Measurements from ENCODE around the gene PACS2.

PACS2 gene

GRCh38 chr14:105390849-105391500 is 76.4 kb downstream of the PACS2 start:
- no peak for DNase-seq

- no peak for DNase-seq
Observed at GRCh38 chr14:105391541-105391940, 77.0 kb downstream of the PACS2 start.

GRCh38 chr14:105392131-105393090 is 77.9 kb downstream of the PACS2 start:
- DNase-seq, result no peak

GRCh38 chr14:105393151-105393550 is 78.6 kb downstream of the PACS2 start:
- DNase-seq, result no peak

- DNase-seq, result no peak
Observed at GRCh38 chr14:105394714-105395537, 80.4 kb downstream of the PACS2 start.

GRCh38 chr14:105395538-105395854 is 80.9 kb downstream of the PACS2 start:
- no peak for DNase-seq

GRCh38 chr14:105397350-105397931 is 82.9 kb downstream of the PACS2 start:
- peak; percentile 31 for DNase-seq

GRCh38 chr14:105398044-105398725 is 83.6 kb downstream of the PACS2 start, which contains the start of gene TEX22:
TSS of gene TEX22 (plus strand) at chr14:105398538. CDS start at chr14:105399341, 803 bp downstream.
- DNase-seq, result peak; percentile 94

- no peak for DNase-seq
Observed at GRCh38 chr14:105398726-105399465, 84.3 kb downstream of the PACS2 start.

- peak; percentile 26 for DNase-seq
Observed at GRCh38 chr14:105399466-105399775, 84.9 kb downstream of the PACS2 start.

- DNase-seq, result no peak
Observed at GRCh38 chr14:105400016-105400415, 85.5 kb downstream of the PACS2 start.

- no peak for DNase-seq
Observed at GRCh38 chr14:105401699-105402098, 87.2 kb downstream of the PACS2 start.

- no peak for DNase-seq
Observed at GRCh38 chr14:105408592-105408991, 94.0 kb downstream of the PACS2 start.

GRCh38 chr14:105409364-105409763 is 94.8 kb downstream of the PACS2 start:
- DNase-seq, result no peak

- no peak for DNase-seq
Observed at GRCh38 chr14:105410642-105411016, 96.1 kb downstream of the PACS2 start.

- no peak for DNase-seq
Observed at GRCh38 chr14:105411017-105411941, 96.7 kb downstream of the PACS2 start.

GRCh38 chr14:105411985-105412770 is 97.6 kb downstream of the PACS2 start:
- DNase-seq, result no peak

- DNase-seq, result no peak
Observed at GRCh38 chr14:105412771-105413543, 98.4 kb downstream of the PACS2 start.

- no peak for DNase-seq
Observed at GRCh38 chr14:105413544-105413886, 99.0 kb downstream of the PACS2 start.

Measured in left hindlimb (tissue), 1 donor.